Measurements from ENCODE around the gene AVPR1B.

DNA sequence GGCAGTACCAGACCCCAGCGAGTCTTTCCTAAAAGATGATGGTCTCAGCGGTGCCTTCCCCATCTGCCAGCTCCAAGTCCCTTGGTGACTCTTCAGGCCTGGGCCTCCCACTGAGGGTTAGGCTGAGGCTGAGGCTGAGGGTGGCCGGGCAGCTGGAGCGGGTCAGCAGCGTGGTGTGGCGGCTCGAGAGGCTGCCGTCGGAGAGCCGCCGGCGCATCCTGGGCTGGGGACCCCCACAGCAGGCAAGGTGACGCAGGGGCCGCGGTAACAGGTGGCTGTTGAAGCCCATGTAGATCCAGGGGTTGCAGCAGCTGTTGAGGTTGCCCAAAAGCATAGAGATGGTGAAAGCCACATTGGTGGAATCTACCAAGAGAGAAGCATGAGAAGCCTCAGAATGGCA, 7.0 kb downstream of the AVPR1B start:
- TF ChIP-seq, protein P1, sequence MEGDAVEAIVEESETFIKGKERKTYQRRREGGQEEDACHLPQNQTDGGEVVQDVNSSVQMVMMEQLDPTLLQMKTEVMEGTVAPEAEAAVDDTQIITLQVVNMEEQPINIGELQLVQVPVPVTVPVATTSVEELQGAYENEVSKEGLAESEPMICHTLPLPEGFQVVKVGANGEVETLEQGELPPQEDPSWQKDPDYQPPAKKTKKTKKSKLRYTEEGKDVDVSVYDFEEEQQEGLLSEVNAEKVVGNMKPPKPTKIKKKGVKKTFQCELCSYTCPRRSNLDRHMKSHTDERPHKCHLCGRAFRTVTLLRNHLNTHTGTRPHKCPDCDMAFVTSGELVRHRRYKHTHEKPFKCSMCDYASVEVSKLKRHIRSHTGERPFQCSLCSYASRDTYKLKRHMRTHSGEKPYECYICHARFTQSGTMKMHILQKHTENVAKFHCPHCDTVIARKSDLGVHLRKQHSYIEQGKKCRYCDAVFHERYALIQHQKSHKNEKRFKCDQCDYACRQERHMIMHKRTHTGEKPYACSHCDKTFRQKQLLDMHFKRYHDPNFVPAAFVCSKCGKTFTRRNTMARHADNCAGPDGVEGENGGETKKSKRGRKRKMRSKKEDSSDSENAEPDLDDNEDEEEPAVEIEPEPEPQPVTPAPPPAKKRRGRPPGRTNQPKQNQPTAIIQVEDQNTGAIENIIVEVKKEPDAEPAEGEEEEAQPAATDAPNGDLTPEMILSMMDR (IDR thresholded peaks at IDR 0.05) = no peak
- TF ChIP-seq POLR2A (IDR thresholded peaks at IDR 0.05) = no peak

Measured in testis (tissue), 2 donors.